ENCODE measurements around the gene SIGLEC14.
"Not testable (repeated sequence)": the region's sequence is repeated elsewhere in the genome, so short reads cannot be mapped to it uniquely, and the experiment has no call there.

- not testable (repeated sequence) for TF ChIP-seq CTCF (conservative IDR thresholded peaks at IDR 0.05; ENCODE audit: low read depth, low read length); EZH2 (IDR thresholded peaks at IDR 0.05; ENCODE audit: borderline replicate concordance, low read depth, low read length, poor library complexity, severe bottlenecking)
Measured at GRCh38 chr19:51630315-51630714, 16.3 kb downstream of the SIGLEC14 start, which contains the start of gene SIGLEC5.
